ENCODE data around the gene BCL2L1. TPM values are rescaled to one million over a fixed set of nuclear protein-coding genes. Genes with fewer than 3 reads are reported as not detected.

Gene BCL2L1
- total RNA-seq, 2 experiments from 2014 or later: 87.9 to 89.2 TPM

DNA sequence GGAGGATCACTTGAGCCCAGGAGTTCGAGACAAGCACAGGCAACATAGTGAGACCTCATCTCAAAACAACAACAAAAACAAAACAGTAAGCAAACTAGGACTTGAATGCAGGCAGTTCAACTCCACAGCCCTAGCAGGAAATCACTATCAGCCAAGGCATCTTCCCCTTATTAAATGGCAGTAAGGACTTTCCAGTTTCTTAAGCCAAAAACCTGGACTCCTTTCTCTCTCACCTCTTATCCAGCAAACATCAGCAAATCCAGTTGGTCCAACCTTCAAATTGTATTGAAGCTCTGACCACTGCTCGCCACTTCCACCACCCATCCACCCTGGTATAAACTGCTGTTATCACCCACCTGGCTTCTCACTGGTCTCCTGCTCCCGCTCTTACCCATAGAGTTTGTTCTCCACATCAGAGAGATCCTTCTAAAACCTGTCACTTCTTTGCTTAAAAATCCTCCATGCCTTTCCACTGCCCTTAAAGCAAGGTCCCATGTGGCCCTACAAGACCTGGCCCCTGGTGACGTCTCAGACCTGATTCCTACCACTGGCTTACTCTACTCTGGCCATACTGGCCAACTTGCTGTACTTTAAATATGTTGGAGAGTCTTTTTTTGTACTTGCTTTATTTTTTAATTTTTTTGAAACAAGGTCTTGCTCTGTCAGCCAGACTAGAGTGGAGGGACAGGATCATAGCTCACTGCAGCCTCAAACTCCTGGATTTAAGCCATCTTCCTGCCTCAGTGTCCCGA, 27.6 kb downstream of the BCL2L1 start:
- no peaks in the 10 kb centered on the region for H3K27me3 Mint-ChIP-seq (ENCODE audit: low read depth)
- no peak overlapping the region for H3K4me3 Mint-ChIP-seq
- no peak for DNase-seq
- no peaks in the 10 kb centered on the region for H3K9me3 Mint-ChIP-seq
- peak overlapping the region; percentile 71 for H3K27ac Mint-ChIP-seq
- peaks cover 40% of the 10 kb centered on the region for H3K36me3 Mint-ChIP-seq (ENCODE audit: low read depth)
- intact Hi-C loops (cut with micrococcal nuclease): no loop called here
- H3K4me1 Mint-ChIP-seq (ENCODE audit: low read depth): peaks cover 72% of the 10 kb centered on the region
- CTCF ChIA-PET: interaction anchor here (0.6 to 3.6 kb wide), 4 partner anchors 15 to 34 kb away, joined by 3 to 24 read pairs (median 4); no protein-coding TSS in a partner anchor

DNA sequence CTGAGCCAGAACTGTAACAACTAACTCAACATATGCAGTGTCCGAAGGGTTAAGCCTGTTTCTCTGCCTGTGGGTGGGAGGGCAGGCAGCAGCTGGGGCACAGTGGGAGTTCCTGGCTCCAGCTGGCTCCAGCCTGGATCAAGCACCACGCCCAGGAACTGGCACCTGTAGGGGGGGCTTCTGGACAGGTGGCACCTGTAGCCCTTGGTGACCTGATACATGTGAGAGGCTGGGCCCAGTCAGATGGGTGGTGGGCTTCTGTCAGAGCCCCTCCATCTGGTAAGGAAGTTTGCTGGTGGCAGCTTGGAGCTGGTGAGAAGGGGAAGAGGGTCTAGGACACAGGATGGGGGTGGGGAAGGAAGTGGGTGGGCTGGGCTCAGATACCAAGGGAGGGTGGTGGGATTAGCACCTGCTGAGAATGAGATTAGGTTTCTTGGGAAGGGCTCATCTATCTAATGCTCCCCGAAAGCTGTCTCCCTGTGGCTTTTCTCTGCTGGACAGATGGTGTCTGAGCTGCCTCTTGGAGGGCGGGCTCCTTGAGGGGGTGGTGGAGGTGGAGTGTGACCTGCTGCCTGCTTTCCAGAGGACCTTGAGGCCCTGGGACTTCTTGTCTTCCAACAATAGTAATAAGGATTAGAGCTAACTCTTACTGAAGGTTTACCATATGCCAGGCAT, 28.5 kb downstream of the BCL2L1 start:
- Mint-ChIP-seq H3K4me3 (no peak overlapping the region), H3K27ac (peak overlapping the region; percentile 64), H3K36me3 (ENCODE audit: low read depth) (peaks cover 43% of the 10 kb centered on the region), H3K9me3 (no peaks in the 10 kb centered on the region), H3K27me3 (ENCODE audit: low read depth) (no peaks in the 10 kb centered on the region), H3K4me1 (ENCODE audit: low read depth) (peaks cover 63% of the 10 kb centered on the region)
- CTCF ChIA-PET: interaction anchor here (0.6 to 3.6 kb wide), 4 partner anchors 14 to 35 kb away, joined by 3 to 24 read pairs (median 6); no protein-coding TSS in a partner anchor
- intact Hi-C loops (cut with micrococcal nuclease): no loop called here
- DNase-seq: no peak

DNA sequence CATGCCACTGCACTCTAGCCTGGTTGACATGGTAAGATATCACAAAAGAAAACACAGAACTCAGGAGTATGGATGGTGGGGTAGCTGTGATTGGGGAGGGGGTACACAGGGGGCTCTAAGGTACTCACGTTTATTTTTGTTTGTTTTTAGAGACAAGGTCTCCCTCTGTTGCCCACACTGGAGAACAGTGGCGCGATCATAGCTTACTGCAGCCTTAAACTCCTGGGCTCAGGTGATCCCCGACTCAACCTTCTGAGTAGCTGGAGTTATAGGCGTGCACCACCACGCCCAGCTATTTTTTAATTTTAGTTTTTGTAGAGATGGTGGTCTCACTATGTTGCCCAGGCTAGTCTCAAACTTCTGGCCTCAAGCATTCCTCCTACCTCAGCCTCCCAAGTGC, 29.3 kb downstream of the BCL2L1 start:
- intact Hi-C loops (cut with micrococcal nuclease): no loop called here
- peaks cover 62% of the 10 kb centered on the region for H3K4me1 Mint-ChIP-seq (ENCODE audit: low read depth)
- no peaks in the 10 kb centered on the region for H3K27me3 Mint-ChIP-seq (ENCODE audit: low read depth)
- CTCF ChIA-PET: interaction anchor here (0.6 to 3.6 kb wide), 5 partner anchors 18 to 135 kb away, joined by 3 to 24 read pairs (median 6); no protein-coding TSS in a partner anchor
- H3K36me3 Mint-ChIP-seq (ENCODE audit: low read depth): peaks cover 45% of the 10 kb centered on the region
- H3K27ac Mint-ChIP-seq: peak overlapping the region; percentile 50
- H3K4me3 Mint-ChIP-seq: no peak overlapping the region
- no peaks in the 10 kb centered on the region for H3K9me3 Mint-ChIP-seq
- DNase-seq: no peak

DNA sequence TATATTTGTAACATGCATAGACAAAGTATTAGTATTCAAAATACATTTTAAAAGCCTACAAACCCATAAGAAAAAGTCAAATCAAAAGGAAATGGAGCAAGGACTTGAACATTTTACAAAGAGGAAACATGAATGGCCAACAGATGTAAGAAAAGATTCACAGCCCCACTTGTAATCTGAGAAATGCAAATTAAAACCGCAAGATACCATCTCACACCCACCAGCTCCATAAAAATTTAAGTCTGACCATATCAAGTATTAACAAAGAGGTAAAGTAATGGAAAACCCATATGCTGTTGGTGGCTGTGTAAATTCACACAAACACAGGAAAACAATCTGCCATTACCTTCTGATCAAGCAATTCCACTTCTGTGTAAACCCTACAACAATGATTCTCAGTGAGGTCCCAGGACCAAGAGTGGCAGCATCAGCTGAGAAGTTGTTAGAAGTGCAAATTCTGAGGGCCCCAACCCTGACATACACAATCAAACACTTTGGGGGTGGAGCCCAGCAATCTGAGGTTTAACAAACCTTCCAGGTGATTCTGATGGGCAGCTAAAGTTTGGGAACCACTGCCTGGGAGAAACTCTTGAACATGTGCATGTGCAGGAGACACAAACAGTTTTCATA, 30.9 kb downstream of the BCL2L1 start:
- no peak for DNase-seq
- Mint-ChIP-seq H3K9me3 (no peaks in the 10 kb centered on the region), H3K27ac (peak overlapping the region; percentile 77), H3K27me3 (ENCODE audit: low read depth) (no peaks in the 10 kb centered on the region), H3K4me1 (ENCODE audit: low read depth) (peaks cover 60% of the 10 kb centered on the region), H3K36me3 (ENCODE audit: low read depth) (peaks cover 43% of the 10 kb centered on the region), H3K4me3 (no peak overlapping the region)
- intact Hi-C loops (cut with micrococcal nuclease): no loop called here
- CTCF ChIA-PET: interaction anchor here (1.1 to 1.9 kb wide), 3 partner anchors 16 to 32 kb away, joined by 3 to 6 read pairs (median 4); no protein-coding TSS in a partner anchor

DNA sequence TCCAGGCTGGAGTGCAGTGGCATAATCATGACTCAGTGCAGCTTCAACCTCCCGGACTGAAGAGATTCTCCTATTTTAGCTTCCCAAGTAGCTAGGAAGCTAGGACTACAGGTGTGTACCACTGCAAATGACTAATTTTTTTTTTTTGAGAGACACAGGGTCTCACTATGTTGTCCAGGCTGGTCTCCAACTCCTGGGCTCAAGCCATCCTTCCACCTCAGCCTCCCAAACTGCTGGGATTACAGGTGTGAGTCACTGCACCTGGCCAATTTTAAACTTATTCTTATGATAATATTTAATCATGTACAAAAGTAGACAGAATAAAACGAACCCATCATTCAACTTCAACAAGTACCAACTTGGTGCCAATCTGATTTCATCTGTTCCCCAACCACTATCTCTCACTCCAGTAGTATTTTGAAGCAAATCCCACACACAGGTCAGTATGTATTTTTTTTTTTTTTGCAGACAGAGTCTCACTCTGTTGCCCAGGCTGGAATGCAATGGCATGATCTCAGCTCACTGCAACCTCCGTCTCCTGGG, 32.5 kb downstream of the BCL2L1 start:
- DNase-seq: no peak
- Mint-ChIP-seq H3K27ac (no peak overlapping the region), H3K27me3 (ENCODE audit: low read depth) (no peaks in the 10 kb centered on the region), H3K36me3 (ENCODE audit: low read depth) (peaks cover 47% of the 10 kb centered on the region), H3K9me3 (no peaks in the 10 kb centered on the region), H3K4me3 (no peak overlapping the region), H3K4me1 (ENCODE audit: low read depth) (peaks cover 63% of the 10 kb centered on the region)
- intact Hi-C loops (cut with micrococcal nuclease): no loop called here
- CTCF ChIA-PET: interaction anchor here (0.9 kb wide), 1 partner anchor 33 kb away, joined by 3 read pairs; no protein-coding TSS in a partner anchor

DNA sequence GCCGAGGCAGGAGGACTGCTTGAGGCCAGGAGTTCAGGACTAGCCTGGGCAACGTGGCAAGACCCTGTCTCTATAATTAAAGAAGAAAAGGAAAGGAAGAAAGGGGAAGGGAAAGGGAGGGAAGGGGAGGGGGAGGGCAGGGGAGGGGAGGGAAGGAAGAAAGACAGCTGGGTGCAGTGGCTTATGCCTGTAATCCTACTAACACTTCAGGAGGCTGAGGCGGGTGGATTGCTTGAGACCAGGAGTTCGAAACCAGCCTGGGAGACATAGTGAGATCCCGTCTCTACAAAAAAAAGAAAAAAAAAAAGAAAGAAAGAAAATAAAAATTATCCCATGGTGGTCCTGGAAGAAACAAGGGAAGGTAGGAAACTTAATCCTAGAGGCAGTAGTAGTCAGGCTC, 33.5 kb downstream of the BCL2L1 start:
- intact Hi-C loops (cut with micrococcal nuclease): no loop called here
- no peak overlapping the region for H3K4me3 Mint-ChIP-seq
- CTCF ChIA-PET: interaction anchor here (0.7 to 1.4 kb wide), 2 partner anchors 11 to 12 kb away, joined by 3 to 4 read pairs; no protein-coding TSS in a partner anchor
- DNase-seq: no peak
- peaks cover 42% of the 10 kb centered on the region for H3K36me3 Mint-ChIP-seq (ENCODE audit: low read depth)
- H3K27me3 Mint-ChIP-seq (ENCODE audit: low read depth): no peaks in the 10 kb centered on the region
- peak overlapping the region; percentile 65 for H3K27ac Mint-ChIP-seq
- H3K4me1 Mint-ChIP-seq (ENCODE audit: low read depth): peaks cover 62% of the 10 kb centered on the region
- no peaks in the 10 kb centered on the region for H3K9me3 Mint-ChIP-seq

DNA sequence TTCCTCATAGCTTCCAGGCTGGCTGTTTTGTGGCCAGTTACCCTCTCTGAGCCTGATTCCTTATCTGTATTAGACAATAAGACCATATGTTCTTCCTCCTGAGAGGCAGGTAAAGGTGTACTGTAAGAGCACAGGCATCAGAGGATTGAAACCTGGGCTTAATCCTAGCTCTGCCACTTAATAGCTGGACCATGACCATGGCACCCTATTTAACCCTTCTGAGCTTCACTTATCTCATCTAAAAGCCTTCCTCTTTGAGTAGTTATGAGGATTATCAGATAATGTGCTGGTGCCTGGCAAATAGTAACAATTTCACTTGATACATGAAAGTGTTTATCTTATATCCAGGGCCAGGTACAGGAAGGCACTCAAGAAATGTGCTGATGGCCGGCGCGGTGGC, 34.9 kb downstream of the BCL2L1 start:
- CTCF ChIA-PET: interaction anchor here (0.7 to 1.4 kb wide), 3 partner anchors 13 to 36 kb away, joined by 3 read pairs; no protein-coding TSS in a partner anchor
- Mint-ChIP-seq H3K36me3 (ENCODE audit: low read depth) (peaks cover 52% of the 10 kb centered on the region), H3K27ac (no peak overlapping the region), H3K4me3 (no peak overlapping the region), H3K4me1 (ENCODE audit: low read depth) (peaks cover 69% of the 10 kb centered on the region), H3K27me3 (ENCODE audit: low read depth) (no peaks in the 10 kb centered on the region), H3K9me3 (no peaks in the 10 kb centered on the region)
- intact Hi-C loops (cut with micrococcal nuclease): no loop called here
- DNase-seq: no peak

DNA sequence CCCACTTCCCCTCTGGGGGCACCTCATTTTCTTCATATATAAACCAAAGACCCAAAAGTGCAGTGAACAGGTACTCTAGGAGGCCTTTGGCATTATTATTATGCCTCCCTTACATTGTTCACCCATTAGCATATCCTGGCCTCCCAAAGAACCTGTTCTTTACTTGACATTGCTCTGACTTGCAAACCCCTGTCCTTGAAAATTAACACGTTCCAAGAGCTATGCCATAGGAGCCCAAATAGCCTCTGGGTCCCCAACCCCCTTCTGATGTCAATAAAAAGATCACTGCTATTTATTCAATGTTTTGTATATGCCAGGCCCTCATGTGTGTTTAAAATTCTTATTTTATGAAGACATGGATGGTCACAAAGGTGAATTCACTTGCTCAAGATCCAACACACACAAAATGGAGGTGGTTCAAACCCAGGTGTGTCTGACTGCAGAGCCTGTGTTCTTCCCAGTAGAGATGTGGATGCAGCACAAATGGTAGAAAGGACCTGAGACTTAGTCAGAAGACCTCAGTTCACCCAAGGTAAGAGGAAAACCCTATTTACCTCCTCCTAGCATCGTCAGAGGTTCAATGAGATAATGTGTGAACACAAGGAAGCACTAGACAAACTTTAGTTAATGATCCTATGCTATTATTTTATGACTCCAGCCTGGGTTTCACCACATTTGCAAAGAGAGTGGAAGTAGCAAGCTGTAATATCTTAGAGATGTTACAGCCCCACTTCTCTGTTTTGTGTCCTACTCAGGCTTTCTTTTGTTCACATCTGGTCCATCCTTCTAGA, 36.6 kb downstream of the BCL2L1 start:
- no peak overlapping the region for H3K4me3 Mint-ChIP-seq
- H3K27ac Mint-ChIP-seq: peak overlapping the region; percentile 61
- no peaks in the 10 kb centered on the region for H3K9me3 Mint-ChIP-seq
- intact Hi-C loops (cut with micrococcal nuclease): no loop called here
- peaks cover 65% of the 10 kb centered on the region for H3K4me1 Mint-ChIP-seq (ENCODE audit: low read depth)
- no peak for DNase-seq
- H3K36me3 Mint-ChIP-seq (ENCODE audit: low read depth): peaks cover 48% of the 10 kb centered on the region
- CTCF ChIA-PET: interaction anchor here (0.8 to 3.2 kb wide), 4 partner anchors 13 to 38 kb away, joined by 3 to 20 read pairs (median 5); no protein-coding TSS in a partner anchor
- H3K27me3 Mint-ChIP-seq (ENCODE audit: low read depth): no peaks in the 10 kb centered on the region

DNA sequence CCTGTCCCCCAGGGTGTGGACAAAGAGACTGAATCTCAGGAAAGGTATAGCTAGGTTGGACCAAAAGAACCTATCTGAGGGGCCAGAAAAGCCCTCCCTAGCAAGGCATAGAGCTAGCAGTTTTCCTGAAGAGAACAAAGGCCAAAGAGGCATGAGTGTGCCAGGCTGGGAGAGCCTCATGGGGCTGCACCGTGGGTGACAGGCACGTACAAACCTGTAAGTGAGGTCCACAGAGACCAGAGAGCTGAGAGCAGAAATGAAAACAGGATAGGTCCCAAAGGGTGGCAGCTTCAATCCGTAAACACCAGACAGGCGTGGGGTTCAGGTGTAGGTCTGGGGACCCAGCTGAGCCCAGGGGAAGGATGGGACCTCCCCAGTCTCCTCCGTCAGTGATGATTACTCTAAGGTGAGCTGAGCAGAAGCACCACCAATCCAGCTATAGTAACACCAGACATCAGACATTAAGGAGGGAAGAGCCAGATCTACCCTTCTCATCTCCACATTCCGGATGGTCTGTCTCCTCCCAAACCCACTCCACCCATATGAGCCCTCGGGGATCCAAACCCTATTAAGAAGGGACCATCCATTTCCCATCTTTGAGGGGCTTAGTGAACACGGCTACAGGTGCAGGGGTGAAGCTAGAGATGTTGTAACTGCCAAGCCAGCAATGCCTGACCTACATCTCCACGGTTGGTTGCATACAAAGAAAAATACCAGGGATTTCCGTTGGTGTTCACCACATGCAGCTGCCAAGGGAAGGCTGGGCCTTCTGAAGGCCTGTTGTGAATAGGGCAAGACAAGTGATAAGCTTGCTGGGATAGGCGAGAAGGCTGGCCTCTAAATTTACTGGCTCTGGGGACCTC, 38.3 kb downstream of the BCL2L1 start:
- no peaks in the 10 kb centered on the region for H3K9me3 Mint-ChIP-seq
- CTCF ChIA-PET: interaction anchor here (0.6 to 3.2 kb wide), 10 partner anchors 8 to 51 kb away, joined by 3 to 20 read pairs (median 4); no protein-coding TSS in a partner anchor
- H3K4me1 Mint-ChIP-seq (ENCODE audit: low read depth): peaks cover 78% of the 10 kb centered on the region
- peaks cover 52% of the 10 kb centered on the region for H3K36me3 Mint-ChIP-seq (ENCODE audit: low read depth)
- H3K27ac Mint-ChIP-seq: peak overlapping the region; percentile 70
- H3K27me3 Mint-ChIP-seq (ENCODE audit: low read depth): no peaks in the 10 kb centered on the region
- no peak for DNase-seq
- no peak overlapping the region for H3K4me3 Mint-ChIP-seq
- intact Hi-C loops (cut with micrococcal nuclease): no loop called here

DNA sequence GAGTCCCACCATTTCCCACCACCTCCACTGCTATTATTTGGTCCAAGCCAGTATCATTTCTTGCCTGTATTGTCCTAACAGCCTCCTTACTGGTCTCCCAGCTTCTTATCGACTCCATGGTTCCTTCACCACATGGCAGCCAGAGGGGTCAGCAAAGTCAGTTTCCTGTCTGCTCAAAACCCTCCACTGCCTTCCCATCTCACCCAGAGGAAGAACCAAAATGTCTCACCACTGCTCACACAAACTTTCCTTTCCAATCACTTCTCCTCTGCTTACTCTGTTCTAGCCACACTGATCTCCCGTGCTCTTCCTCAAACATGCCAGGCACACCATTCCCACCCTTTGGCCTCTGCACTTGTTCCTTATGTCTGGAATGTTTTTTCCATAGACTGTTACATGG, 39.7 kb downstream of the BCL2L1 start:
- CTCF ChIA-PET: interaction anchor here (1.6 to 2.1 kb wide), 2 partner anchors 21 to 41 kb away, joined by 5 to 12 read pairs; no protein-coding TSS in a partner anchor
- Mint-ChIP-seq H3K36me3 (ENCODE audit: low read depth) (peaks cover 57% of the 10 kb centered on the region), H3K4me1 (ENCODE audit: low read depth) (peaks cover 86% of the 10 kb centered on the region), H3K27ac (peak overlapping the region; percentile 84), H3K4me3 (no peak overlapping the region), H3K27me3 (ENCODE audit: low read depth) (no peaks in the 10 kb centered on the region), H3K9me3 (no peaks in the 10 kb centered on the region)
- intact Hi-C loops (cut with micrococcal nuclease): no loop called here
- no peak for DNase-seq

Data from activated naive CD4-positive, alpha-beta T cell treated with anti-CD3 and anti-CD28 coated beads for 36 hours (primary cell).